GM23248 (cell line): Measurements from ENCODE around the gene TMEM63C. TPM values are rescaled to one million over a fixed set of nuclear protein-coding genes. Genes with fewer than 3 reads are reported as not detected.
A peak's percentile ranks its signal among the peaks of the same experiment; 100 is the strongest.

Experiments used
- DNase-seq: peaks from one replicate; pipeline ENCODE4 v3.0.0-alpha.2; 2015
- H2AFZ ChIP-seq: fragments of 200-600 bp; sonication (generic); 2 replicates; pipeline ENCODE4 v1.6.1; 2016; ENCODE audit warnings: antibody characterized with exemption
- H3F3A ChIP-seq: fragments of 200-600 bp; sonication (generic); 2 replicates; pipeline ENCODE4 v1.6.1; 2016; ENCODE audit warnings: mild to moderate bottlenecking, antibody characterized with exemption, mixed run types; ENCODE audit not compliant: insufficient read depth
- H3K27ac ChIP-seq: fragments of 200-600 bp; sonication (generic); 2 replicates; pipeline ENCODE4 v1.5.1; 2016; ENCODE audit warnings: mild to moderate bottlenecking
- H3K27me3 ChIP-seq: fragments of 200-600 bp; sonication (generic); replicated peaks from 2 replicates; pipeline ENCODE4 v1.6.1; 2016; ENCODE audit warnings: mild to moderate bottlenecking; ENCODE audit not compliant: insufficient read depth
- H3K36me3 ChIP-seq: fragments of 200-600 bp; sonication (generic); 2 replicates; pipeline ENCODE4 v1.6.1; 2016; ENCODE audit warnings: low read depth, mild to moderate bottlenecking
- H3K4me1 ChIP-seq: fragments of 200-600 bp; sonication (generic); 2 replicates; pipeline ENCODE4 v1.6.1; 2016; ENCODE audit warnings: mild to moderate bottlenecking; ENCODE audit not compliant: insufficient read depth
- H3K4me2 ChIP-seq: fragments of 200-600 bp; sonication (generic); one replicate; pipeline ENCODE4 v1.6.1; 2016; ENCODE audit warnings: mild to moderate bottlenecking; ENCODE audit not compliant: unreplicated experiment
- H3K4me3 ChIP-seq: fragments of 200-600 bp; sonication (generic); 2 replicates; pipeline ENCODE4 v1.5.1; 2016; ENCODE audit warnings: mild to moderate bottlenecking
- H3K79me2 ChIP-seq: fragments of 200-600 bp; sonication (generic); 2 replicates; pipeline ENCODE4 v1.6.1; 2016; ENCODE audit warnings: mild to moderate bottlenecking; ENCODE audit not compliant: insufficient read depth
- H3K9ac ChIP-seq: fragments of 200-600 bp; sonication (generic); 2 replicates; pipeline ENCODE4 v1.6.1; 2016; ENCODE audit warnings: mild to moderate bottlenecking
- H3K9me2 ChIP-seq: fragments of 200-600 bp; sonication (generic); 2 replicates; pipeline ENCODE4 v1.6.1; 2016; ENCODE audit warnings: mixed run types, mild to moderate bottlenecking, moderate library complexity; ENCODE audit not compliant: insufficient read depth
- H3K9me3 ChIP-seq: fragments of 200-600 bp; sonication (generic); one replicate; pipeline ENCODE4 v1.6.1; 2017; ENCODE audit warnings: low read depth
- H4K20me1 ChIP-seq: fragments of 200-600 bp; sonication (generic); 2 replicates; pipeline ENCODE4 v1.6.0; 2016; ENCODE audit not compliant: insufficient read depth
- EZH2 ChIP-seq: fragments of 200-600 bp; sonication (generic); IDR thresholded peaks from 2 replicates; pipeline ENCODE4 v1.6.1; 2018; ENCODE audit warnings: antibody characterized with exemption, mild to moderate bottlenecking; ENCODE audit not compliant: insufficient read depth, poor library complexity, severe bottlenecking
- EZH2phosphoT487 ChIP-seq: fragments of 200-600 bp; sonication (generic); IDR thresholded peaks from 2 replicates; pipeline ENCODE4 v1.6.1; 2018; ENCODE audit warnings: antibody characterized with exemption, moderate library complexity, mild to moderate bottlenecking, low read depth; ENCODE audit not compliant: insufficient read depth
- WGBS, 2 experiments: methylation state at CpG; one replicate each; pipeline ENCODE4 v1.1.6; 2015 to 2017; ENCODE audit warnings: low lambda C conversion rate in 2 of 2, low coverage in 1 of 2; ENCODE audit errors: missing lambda C conversion rate in 2 of 2; 5-methylcytosine and 5-hydroxymethylcytosine counted together
- in situ Hi-C: fragments of 300-500 bp; cut with MboI; formaldehyde crosslinking; loops from 2 replicates; pipeline ENCODE4 v1.15.0; 2020
- polyA plus RNA-seq: library from polyadenylated mRNA; unstranded; fragments of >200 nt; fragmentation: Nextera tagmentation; extraction: Ambion mirVana; gene quantifications from 2 replicates; pipeline ENCODE4 v1.2.1, GENCODE V29; 2016
- total RNA-seq: library from RNA; depleted of rRNA; stranded (reverse); fragments of >200 nt; shearing (Covaris generic); gene quantifications from 2 replicates; pipeline ENCODE4 v1.2.3, GENCODE V29; 2014

TMEM63C gene
- total and polyA plus RNA-seq, 2 experiments from 2014 or later: not detected

- WGBS, 2 experiments: 8 to 10% methylated on average over 4 of the region's 4 CpGs
- Histone ChIP-seq H3K4me3 (no peak overlapping the region), H3K9me3 (no peaks in the 10 kb centered on the region)
Observed at GRCh38 chr14:77238996-77239395, 57.4 kb downstream of the TMEM63C start.

DNA sequence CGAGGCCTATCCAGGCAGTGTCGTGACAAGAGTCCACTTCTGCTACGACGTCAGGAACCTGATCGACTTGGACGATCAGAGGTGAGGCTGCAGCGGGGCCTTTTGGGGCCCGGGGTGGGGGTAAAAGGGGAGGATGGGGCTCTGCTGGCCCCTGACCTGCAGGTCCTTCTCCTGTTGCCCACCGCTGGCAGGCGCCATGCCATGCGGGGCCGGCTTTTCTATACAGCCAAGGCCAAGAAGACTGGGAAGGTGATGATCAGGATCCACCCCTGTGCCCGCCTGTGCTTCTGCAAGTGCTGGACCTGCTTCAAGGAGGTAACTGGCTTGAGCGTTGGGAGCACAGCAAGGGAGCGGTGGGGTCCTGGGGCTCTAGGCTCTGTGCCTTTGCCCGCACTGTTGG is 57.8 kb downstream of the TMEM63C start:
- no peak overlapping the region for H2AFZ ChIP-seq
- no peak overlapping the region for H3K4me2 ChIP-seq
- DNase-seq: no peak
- H3K9me3 ChIP-seq: no peaks in the 10 kb centered on the region
- TF ChIP-seq EZH2 (no peak), EZH2phosphoT487 (no peak)
- no peaks in the 10 kb centered on the region for H3K36me3 ChIP-seq
- WGBS, 2 experiments: 55 to 63% methylated on average over 10 to 16 of the region's 16 CpGs
- no peaks in the 10 kb centered on the region for H3F3A ChIP-seq
- no peak overlapping the region for H3K27ac ChIP-seq
- H3K27me3 ChIP-seq: peaks cover 7% of the 10 kb centered on the region; the same call in 1 of the 2 replicates
- no peak overlapping the region for H3K9ac ChIP-seq
- H3K9me2 ChIP-seq: no peaks in the 10 kb centered on the region
- in situ Hi-C loops: no loop called here
- no peaks in the 10 kb centered on the region for H4K20me1 ChIP-seq
- H3K4me3 ChIP-seq: no peak overlapping the region
- no peaks in the 10 kb centered on the region for H3K4me1 ChIP-seq
- H3K79me2 ChIP-seq: no peaks in the 10 kb centered on the region

More at GRCh38 chr14:77238996-77239395, 57.4 kb downstream of the TMEM63C start:
- Histone ChIP-seq H3K9me2 (no peaks in the 10 kb centered on the region), H3K4me2 (no peak overlapping the region), H3K27me3 (peaks cover 7% of the 10 kb centered on the region; the same call in 1 of the 2 replicates), H3K36me3 (no peaks in the 10 kb centered on the region), H3K79me2 (no peaks in the 10 kb centered on the region), H3K9ac (no peak overlapping the region), H3F3A (no peaks in the 10 kb centered on the region), H2AFZ (no peak overlapping the region), H4K20me1 (no peaks in the 10 kb centered on the region), H3K4me1 (no peaks in the 10 kb centered on the region), H3K27ac (no peak overlapping the region)
- no peak for TF ChIP-seq EZH2
- no peak for TF ChIP-seq EZH2phosphoT487
- no peak for DNase-seq
- in situ Hi-C loops: no loop called here

GRCh38 chr14:77240336-77240915 is 58.8 kb downstream of the TMEM63C start:
- Histone ChIP-seq H3F3A (no peaks in the 10 kb centered on the region), H3K9ac (no peak overlapping the region), H3K4me2 (no peak overlapping the region), H2AFZ (no peak overlapping the region), H3K36me3 (no peaks in the 10 kb centered on the region), H3K9me2 (no peaks in the 10 kb centered on the region), H3K27ac (no peak overlapping the region), H4K20me1 (no peaks in the 10 kb centered on the region), H3K9me3 (no peaks in the 10 kb centered on the region), H3K79me2 (no peaks in the 10 kb centered on the region), H3K27me3 (peaks cover 7% of the 10 kb centered on the region; the same call in 1 of the 2 replicates), H3K4me1 (no peaks in the 10 kb centered on the region), H3K4me3 (no peak overlapping the region)
- WGBS, 2 experiments: 49 to 58% methylated on average over 15 of the region's 15 CpGs
- DNase-seq: no peak
- no peak for TF ChIP-seq EZH2phosphoT487
- no peak for TF ChIP-seq EZH2
- in situ Hi-C loops: no loop called here

DNA sequence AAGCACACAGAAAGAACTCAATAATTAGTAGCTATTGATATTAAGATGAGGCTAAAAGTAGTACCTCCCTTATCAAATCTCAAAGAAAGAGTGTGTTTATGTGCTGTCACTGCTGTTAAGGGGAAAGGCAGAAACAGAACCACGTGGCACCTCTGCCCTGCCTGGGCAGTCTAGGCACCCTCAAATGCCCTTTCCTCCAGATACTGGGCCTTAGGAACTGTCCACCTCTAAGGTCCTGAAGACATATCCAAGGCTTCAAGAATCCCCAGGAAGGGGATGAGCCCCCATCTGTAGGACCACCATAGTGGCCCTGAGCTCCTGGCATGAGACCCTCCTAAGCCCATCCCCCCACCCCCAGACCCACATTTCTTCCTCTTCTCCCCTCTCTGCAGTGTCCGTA is 60.4 kb downstream of the TMEM63C start:
- Histone ChIP-seq H4K20me1 (no peaks in the 10 kb centered on the region), H3K4me1 (no peaks in the 10 kb centered on the region), H3K79me2 (no peaks in the 10 kb centered on the region), H3K9ac (no peak overlapping the region), H3K4me2 (no peak overlapping the region), H2AFZ (no peak overlapping the region), H3K27me3 (peaks cover 7% of the 10 kb centered on the region; the same call in 1 of the 2 replicates), H3F3A (no peaks in the 10 kb centered on the region), H3K36me3 (no peaks in the 10 kb centered on the region), H3K9me3 (no peaks in the 10 kb centered on the region), H3K9me2 (no peaks in the 10 kb centered on the region), H3K4me3 (no peak overlapping the region), H3K27ac (no peak overlapping the region)
- WGBS, 2 experiments: 45 to 51% methylated on average over 2 of the region's 2 CpGs
- in situ Hi-C loops: no loop called here
- peak; percentile 9 for DNase-seq
- TF ChIP-seq EZH2phosphoT487: no peak
- TF ChIP-seq EZH2: no peak
